A549 (cell line): ENCODE results near the gene SHISAL1. TPM values are rescaled to one million over a fixed set of nuclear protein-coding genes. Genes with fewer than 3 reads are reported as not detected.

Experiments used
- ATAC-seq, 2 experiments: fragments of 200-7000 bp in 1 of 2; fragments of >200 bp in 1 of 2; cut with Nextera tagmentation in 1 of 2; cut with Tn5 transposase in 1 of 2; 3 replicates each; pipeline versions ENCODE4 v1.8.0 to v1.9.1; 2018 to 2020; ENCODE audit warnings: mild to moderate bottlenecking in 1 of 2, moderate library complexity in 1 of 2
- CTCF ChIA-PET: fragments of 300-600 bp; sonication (Branson Sonifier 250); formaldehyde crosslinking; extraction: SDS; loops from one replicate; lab custom pipeline; 2021; ENCODE audit warnings: antibody characterized with exemption, inconsistent platforms; lab: Yijun Ruan, JAX
- POLR2A ChIA-PET: fragments of 350-600 bp; formaldehyde crosslinking; extraction: SDS; loops from one replicate; lab custom pipeline; 2021; ENCODE audit warnings: antibody characterized with exemption, inconsistent platforms; lab: Yijun Ruan, JAX
- DNase-seq, 2 experiments: peaks; one replicate each; pipeline versions ENCODE4 v3.0.0 to v3.0.0-alpha.2; 2011 to 2016; ENCODE audit warnings: low read depth in 1 of 2, low spot score in 1 of 2
- FAIRE-seq: peaks from 2 replicates; lab custom pipeline; 2011; peaks lifted over from hg19 to GRCh38; lab: Jason Lieb, UNC
- H3K27ac ChIP-seq, 2 experiments: fragments of >200 bp; sonication (Bioruptor Twin); formaldehyde crosslinking; 3 replicates each; pipeline ENCODE4 v1.5.1; 2016 to 2017
- H3K4me1 ChIP-seq: fragments of >200 bp; sonication (Bioruptor Twin); formaldehyde crosslinking; 3 replicates; pipeline ENCODE4 v1.6.1; 2016
- H3K4me2 ChIP-seq: fragments of >200 bp; sonication (Bioruptor Twin); formaldehyde crosslinking; 3 replicates; pipeline ENCODE4 v1.6.1; 2016
- H3K4me3 ChIP-seq: fragments of >200 bp; sonication (Bioruptor Twin); formaldehyde crosslinking; 3 replicates; pipeline ENCODE4 v1.5.1; 2016
- H3K9me3 ChIP-seq: fragments of >200 bp; sonication (Bioruptor Twin); formaldehyde crosslinking; 3 replicates; pipeline ENCODE4 v1.6.1; 2016
- BHLHE40 ChIP-seq: IDR thresholded peaks from 2 replicates; pipeline ENCODE4 v1.6.1; 2012; ENCODE audit warnings: low read depth, low read length, inconsistent platforms
- CBX2 ChIP-seq: fragments of 200-600 bp; sonication (generic); IDR thresholded peaks from 2 replicates; pipeline ENCODE4 v1.6.1; 2016; ENCODE audit warnings: low read depth, mild to moderate bottlenecking, borderline replicate concordance
- CBX8 ChIP-seq: fragments of 200-600 bp; sonication (generic); IDR thresholded peaks from 2 replicates; pipeline ENCODE4 v1.6.1; 2016
- CEBPB ChIP-seq, 2 experiments: fragments of >200 bp in 1 of 2; sonication (Bioruptor Twin) in 1 of 2; formaldehyde crosslinking in 1 of 2; IDR thresholded peaks; 2 replicates each; pipeline ENCODE4 v1.6.1; 2012 to 2016
- CHD2 ChIP-seq: fragments of 150-350 bp; IDR thresholded peaks from 2 replicates; pipeline ENCODE4 v1.6.1; 2014; ENCODE audit warnings: low read length; ENCODE audit not compliant: partially characterized antibody
- CHD4 ChIP-seq: fragments of 200-600 bp; sonication (generic); IDR thresholded peaks from 2 replicates; pipeline ENCODE4 v1.6.1; 2016; ENCODE audit warnings: antibody characterized with exemption, mild to moderate bottlenecking, borderline replicate concordance
- EHF ChIP-seq: fragments of 250-450 bp; sonication (Bioruptor Pico); IDR thresholded peaks from 2 replicates; pipeline ENCODE4 v1.5.0; 2020; ENCODE audit warnings: mild to moderate bottlenecking
- EHMT2 ChIP-seq: fragments of 200-600 bp; sonication (generic); IDR thresholded peaks from 2 replicates; pipeline ENCODE4 v1.6.1; 2016; ENCODE audit warnings: antibody characterized with exemption, low read depth, mild to moderate bottlenecking, moderate library complexity
- ELK1 ChIP-seq: fragments of 150-350 bp; IDR thresholded peaks from 2 replicates; pipeline ENCODE4 v1.6.1; 2014; ENCODE audit warnings: low read depth, mild to moderate bottlenecking, low read length
- FOSB ChIP-seq: fragments of 250-450 bp; sonication (Bioruptor Pico); IDR thresholded peaks from 2 replicates; pipeline ENCODE4 v1.5.0; 2020; ENCODE audit warnings: mild to moderate bottlenecking, moderate library complexity
- FOSL2 ChIP-seq, 2 experiments: fragments of 450-650 bp in 1 of 2; fragments of >200 bp in 1 of 2; sonication (Bioruptor Twin) in 1 of 2; formaldehyde crosslinking; IDR thresholded peaks; 2 replicates each; pipeline versions ENCODE4 v1.5.0 to v1.6.1; 2016 to 2020; ENCODE audit warnings: mild to moderate bottlenecking in 1 of 2, moderate library complexity in 1 of 2
- GATA3 ChIP-seq: IDR thresholded peaks from 2 replicates; pipeline ENCODE4 v1.6.1; 2012; ENCODE audit warnings: borderline replicate concordance
- HDAC2 ChIP-seq: fragments of 200-600 bp; sonication (generic); IDR thresholded peaks from 2 replicates; pipeline ENCODE4 v1.6.1; 2016
- HEYL ChIP-seq: fragments of 250-450 bp; sonication (Bioruptor Pico); IDR thresholded peaks from 2 replicates; pipeline ENCODE4 v1.8.0; 2021; ENCODE audit warnings: mild to moderate bottlenecking, moderate library complexity
- HMGXB4 ChIP-seq: fragments of 250-450 bp; sonication (Bioruptor Pico); IDR thresholded peaks from 2 replicates; pipeline ENCODE4 v1.5.0; 2021; ENCODE audit warnings: mild to moderate bottlenecking, moderate library complexity, borderline replicate concordance
- HOXA7 ChIP-seq: fragments of 250-450 bp; sonication (Bioruptor Pico); IDR thresholded peaks from 2 replicates; pipeline ENCODE4 v1.5.0; 2020; ENCODE audit warnings: mild to moderate bottlenecking, moderate library complexity
- HOXB5 ChIP-seq: fragments of 250-450 bp; sonication (Bioruptor Pico); IDR thresholded peaks from 2 replicates; pipeline ENCODE4 v1.5.0; 2020; ENCODE audit warnings: mild to moderate bottlenecking, moderate library complexity
- JUN ChIP-seq, 2 experiments: fragments of >200 bp; sonication (Bioruptor Twin); formaldehyde crosslinking; IDR thresholded peaks; 2 replicates in 1 of 2; 3 replicates in 1 of 2; pipeline ENCODE4 v1.6.1; 2016 to 2017
- MAFK ChIP-seq: fragments of 450-650 bp; IDR thresholded peaks from 2 replicates; pipeline ENCODE4 v1.6.1; 2014; ENCODE audit not compliant: partially characterized antibody
- MYC ChIP-seq: IDR thresholded peaks from 2 replicates; pipeline ENCODE4 v1.6.1; 2012; ENCODE audit warnings: mild to moderate bottlenecking, inconsistent platforms, low read length, improper control_type of control experiment, borderline replicate concordance
- PHF8 ChIP-seq: fragments of 200-600 bp; sonication (generic); IDR thresholded peaks from 2 replicates; pipeline ENCODE4 v1.6.1; 2016; ENCODE audit warnings: low read depth, mild to moderate bottlenecking, antibody characterized with exemption, moderate library complexity, borderline replicate concordance
- POLR2AphosphoS2 ChIP-seq: conservative IDR thresholded peaks from 2 replicates; pipeline ENCODE4 v1.6.1; 2012; ENCODE audit warnings: low read length, improper control_type of control experiment, inconsistent platforms
- RAD21 ChIP-seq, 2 experiments: fragments of >200 bp in 1 of 2; sonication (Bioruptor Twin) in 1 of 2; formaldehyde crosslinking in 1 of 2; IDR thresholded peaks in 1 of 2; conservative IDR thresholded peaks in 1 of 2; 2 replicates in 1 of 2; 3 replicates in 1 of 2; pipeline ENCODE4 v1.6.1; 2012 to 2018; ENCODE audit warnings: inconsistent platforms in 1 of 2
- RARB ChIP-seq: fragments of 250-450 bp; sonication (Bioruptor Pico); IDR thresholded peaks from 2 replicates; pipeline ENCODE4 v1.8.0; 2021; ENCODE audit warnings: mild to moderate bottlenecking, moderate library complexity
- REST ChIP-seq: fragments of 200-600 bp; sonication (generic); IDR thresholded peaks from 2 replicates; pipeline ENCODE4 v1.6.1; 2016; ENCODE audit warnings: antibody characterized with exemption, mild to moderate bottlenecking, moderate library complexity
- RNF2 ChIP-seq: fragments of 200-600 bp; sonication (generic); IDR thresholded peaks from 2 replicates; pipeline ENCODE4 v1.6.1; 2016; ENCODE audit warnings: low read depth, mild to moderate bottlenecking, antibody characterized with exemption, moderate library complexity, borderline replicate concordance
- SMC3 ChIP-seq: fragments of >200 bp; sonication (Bioruptor Twin); formaldehyde crosslinking; IDR thresholded peaks from 3 replicates; pipeline ENCODE4 v1.6.1; 2018; ENCODE audit warnings: inconsistent platforms
- ZNF302 ChIP-seq: fragments of 250-450 bp; sonication (Bioruptor Pico); IDR thresholded peaks from 2 replicates; pipeline ENCODE4 v1.9.0; 2021; ENCODE audit warnings: inconsistent platforms, mild to moderate bottlenecking, moderate library complexity
- ZSCAN20 ChIP-seq: fragments of 250-450 bp; sonication (Bioruptor Pico); IDR thresholded peaks from 2 replicates; pipeline ENCODE4 v1.8.0; 2022; ENCODE audit warnings: mild to moderate bottlenecking, moderate library complexity
- WGBS: methylation state at CpG from one replicate; pipeline ENCODE4 v1.1.6; 2017; ENCODE audit errors: missing lambda C conversion rate; 5-methylcytosine and 5-hydroxymethylcytosine counted together
- polyA plus RNA-seq, 4 experiments: library from polyadenylated mRNA; depleted of rRNA in 3 of 4; stranded (reverse); fragments of >200 nt; fragmentation: RNase III in 1 of 4; extraction: RNeasy Plus Mini Kit Qiagen cat#74134 plus additional on column Dnase treatment in 1 of 4; gene quantifications; 2 replicates in 3 of 4; 3 replicates in 1 of 4; pipeline ENCODE4 v1.2.3, GENCODE V29; 2011 to 2017

Gene SHISAL1
- polyA plus RNA-seq, 2 of the 4 experiments (the other 2 are of a cell fraction) = 0.61 to 1.9 TPM

- CTCF ChIA-PET = interaction anchor here (1.5 kb wide), 1 partner anchor 406 kb away, joined by 5 read pairs; no protein-coding TSS in a partner anchor
- no peak overlapping the region for H3K4me2 ChIP-seq
- no peak for TF ChIP-seq HEYL (CRISPR knock-in tag)
- TF ChIP-seq, all 56 proteins: peak for 0
- Histone ChIP-seq H3K4me1 (no peaks in the 10 kb centered on the region), H3K9me3 (no peaks in the 10 kb centered on the region), H3K27ac (no peak overlapping the region), H3K4me3 (no peak overlapping the region)
- ATAC-seq (no peak), FAIRE-seq (no peak), DNase-seq (no peak)
- POLR2A ChIA-PET = no interaction called here
- 70% methylated on average over 7 of the region's 7 CpGs for WGBS
Observed at GRCh38 chr22:44217346-44217745, 95.4 kb downstream of the SHISAL1 start.

DNA sequence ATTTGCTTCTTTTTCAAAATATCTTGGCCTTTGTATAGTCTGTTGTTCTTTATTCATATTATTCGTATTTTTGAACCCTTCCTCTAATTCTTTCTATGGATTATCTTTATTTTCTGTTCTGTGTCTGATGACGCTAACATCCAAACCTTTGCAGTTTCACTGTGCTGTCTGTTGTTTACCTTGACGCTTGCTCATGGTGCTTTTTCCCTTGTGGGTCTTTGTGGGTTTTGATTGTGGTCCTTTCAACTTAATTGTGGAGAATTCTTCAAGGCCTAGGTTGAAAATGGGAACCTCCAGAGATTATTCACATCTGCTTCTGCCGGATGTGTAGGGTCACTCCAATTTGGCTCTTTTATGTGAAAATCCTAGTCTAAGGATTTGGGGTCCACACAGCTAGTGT is 97.5 kb downstream of the SHISAL1 start:
- H3K9me3 ChIP-seq = no peaks in the 10 kb centered on the region
- no peaks in the 10 kb centered on the region for H3K4me1 ChIP-seq
- TF ChIP-seq HDAC2 (no peak), HMGXB4 (CRISPR knock-in tag) (no peak), RARB (CRISPR knock-in tag) (no peak), ZNF302 (CRISPR knock-in tag) (no peak), EHMT2 (no peak), FOSL2 (IDR thresholded peaks at IDR 0.05) (no peak), FOSL2 (CRISPR knock-in tag; IDR thresholded peaks at IDR 0.05) (no peak), EHF (CRISPR knock-in tag) (no peak), JUN (IDR thresholded peaks at IDR 0.05) (no peak), BHLHE40 (no peak), CBX8 (no peak), CBX2 (no peak), HOXB5 (no peak), ZSCAN20 (no peak), POLR2AphosphoS2 (no peak), PHF8 (no peak), FOSB (CRISPR knock-in tag) (no peak), REST (no peak), MYC (no peak)
- TF ChIP-seq, all 56 proteins: peak for 0
- Histone ChIP-seq H3K27ac (no peak overlapping the region), H3K4me2 (no peak overlapping the region), H3K4me3 (no peak overlapping the region)
- DNase-seq (no peak), ATAC-seq (no peak), FAIRE-seq (no peak)
- 49% methylated on average over 3 of the region's 4 CpGs for WGBS
- ChIA-PET CTCF (no interaction called here), POLR2A (no interaction called here)

DNA sequence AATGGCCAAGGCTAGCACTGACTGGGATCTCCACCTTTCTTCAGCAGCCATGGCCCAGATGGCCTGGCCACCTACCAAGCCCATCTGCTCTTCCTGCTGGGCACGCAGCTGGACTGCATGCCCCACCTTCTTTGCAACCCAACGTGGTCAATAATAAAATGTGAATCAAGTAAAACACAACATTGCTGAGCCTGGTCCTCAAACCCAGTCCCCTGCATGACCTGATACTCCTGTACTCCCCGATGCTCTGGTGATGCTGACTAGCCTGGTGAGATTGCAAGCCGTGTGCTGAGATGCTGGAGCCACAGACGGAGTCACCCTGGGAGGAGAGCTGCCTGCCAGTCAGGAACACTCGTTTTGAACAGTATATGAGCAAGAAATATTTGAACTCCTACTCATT is 98.0 kb downstream of the SHISAL1 start:
- TF ChIP-seq MAFK (no peak), SMC3 (no peak), GATA3 (no peak), ELK1 (no peak), RAD21 (conservative IDR thresholded peaks at IDR 0.05 in 1 of 2, IDR thresholded peaks at IDR 0.05 in 1 of 2) (no peak), HDAC2 (no peak), RNF2 (no peak), HOXA7 (no peak), CHD2 (no peak), CHD4 (no peak), CEBPB (IDR thresholded peaks at IDR 0.05) (no peak), EHMT2 (no peak)
- Histone ChIP-seq H3K4me3 (no peak overlapping the region), H3K27ac (no peak overlapping the region), H3K4me2 (no peak overlapping the region), H3K9me3 (no peaks in the 10 kb centered on the region; the same call in 2 of the 3 replicates), H3K4me1 (no peaks in the 10 kb centered on the region)
- FAIRE-seq (no peak), DNase-seq (no peak), ATAC-seq (no peak)
- 15% methylated on average over 6 of the region's 6 CpGs for WGBS
- POLR2A ChIA-PET = no interaction called here
- CTCF ChIA-PET = no interaction called here
